Stomach smooth muscle (tissue), 2 donors: Measurements from ENCODE around the gene ARHGAP42.

ENCODE experiments used
- H3K27ac ChIP-seq: one replicate; pipeline ENCODE4 v1.7.0; 2013; ENCODE audit warnings: mild to moderate bottlenecking, low read length, inconsistent platforms
- H3K27me3 ChIP-seq, 2 donors: one replicate each; pipeline ENCODE4 v1.7.0; 2013; ENCODE audit warnings: low read length in 2 of 2; ENCODE audit not compliant: insufficient read depth in 2 of 2, control insufficient read depth in 1 of 2
- H3K36me3 ChIP-seq, 2 donors: one replicate each; pipeline ENCODE4 v1.7.0; 2013; ENCODE audit warnings: low read length in 2 of 2; ENCODE audit not compliant: control insufficient read depth in 2 of 2, insufficient read depth in 2 of 2
- H3K4me1 ChIP-seq: one replicate; pipeline ENCODE4 v1.7.0; 2013; ENCODE audit warnings: low read length; ENCODE audit not compliant: control insufficient read depth, insufficient read depth
- H3K4me3 ChIP-seq, 2 donors: one replicate each; pipeline ENCODE4 v1.7.0; 2013; ENCODE audit warnings: low read length in 2 of 2
- H3K9ac ChIP-seq, 2 donors: one replicate each; pipeline ENCODE4 v1.7.0; 2013; ENCODE audit warnings: low read length in 2 of 2, mild to moderate bottlenecking in 1 of 2
- H3K9me3 ChIP-seq, 2 donors: one replicate each; pipeline ENCODE4 v1.7.0; 2013; ENCODE audit warnings: low read length in 2 of 2; ENCODE audit not compliant: control insufficient read depth in 2 of 2
- donor health status: healthy.
- donor health status: Pancreatic carcinoma.

The ARHGAP42 gene

GRCh38 chr11:100961633-100962032 is 274.5 kb downstream of the ARHGAP42 start:
- Histone ChIP-seq H3K27ac (no peak overlapping the region), H3K4me1 (peaks cover 4% of the 10 kb centered on the region), H3K27me3 (no peaks in the 10 kb centered on the region), H3K36me3 (peaks cover 2 to 3% of the 10 kb centered on the region in 2 donors), H3K9ac (no peak overlapping the region), H3K9me3 (no peaks in the 10 kb centered on the region), H3K4me3 (no peak overlapping the region)

GRCh38 chr11:100963375-100963774 is 276.3 kb downstream of the ARHGAP42 start:
- no peak overlapping the region for H3K27ac ChIP-seq
- H3K4me3 ChIP-seq = no peak overlapping the region
- peaks cover 2 to 3% of the 10 kb centered on the region in 2 donors for H3K36me3 ChIP-seq
- no peak overlapping the region for H3K9ac ChIP-seq
- no peaks in the 10 kb centered on the region for H3K27me3 ChIP-seq
- H3K4me1 ChIP-seq = peaks cover 4% of the 10 kb centered on the region
- H3K9me3 ChIP-seq = no peaks in the 10 kb centered on the region

- H3K9ac ChIP-seq = no peak overlapping the region
- no peaks in the 10 kb centered on the region for H3K27me3 ChIP-seq
- peaks cover 4% of the 10 kb centered on the region for H3K4me1 ChIP-seq
- H3K36me3 ChIP-seq = peaks cover 2 to 5% of the 10 kb centered on the region in 2 donors
- H3K9me3 ChIP-seq = no peaks in the 10 kb centered on the region
- H3K4me3 ChIP-seq = no peak overlapping the region
- H3K27ac ChIP-seq = no peak overlapping the region
Observed at GRCh38 chr11:100964435-100964834, 277.3 kb downstream of the ARHGAP42 start.

- no peaks in the 10 kb centered on the region for H3K27me3 ChIP-seq
- H3K9ac ChIP-seq = no peak overlapping the region
- H3K36me3 ChIP-seq = peaks cover 2 to 5% of the 10 kb centered on the region in 2 donors
- no peaks in the 10 kb centered on the region for H3K4me1 ChIP-seq
- H3K9me3 ChIP-seq = no peaks in the 10 kb centered on the region
- no peak overlapping the region for H3K4me3 ChIP-seq
- H3K27ac ChIP-seq = no peak overlapping the region
Observed at GRCh38 chr11:100965346-100965745, 278.3 kb downstream of the ARHGAP42 start.

DNA sequence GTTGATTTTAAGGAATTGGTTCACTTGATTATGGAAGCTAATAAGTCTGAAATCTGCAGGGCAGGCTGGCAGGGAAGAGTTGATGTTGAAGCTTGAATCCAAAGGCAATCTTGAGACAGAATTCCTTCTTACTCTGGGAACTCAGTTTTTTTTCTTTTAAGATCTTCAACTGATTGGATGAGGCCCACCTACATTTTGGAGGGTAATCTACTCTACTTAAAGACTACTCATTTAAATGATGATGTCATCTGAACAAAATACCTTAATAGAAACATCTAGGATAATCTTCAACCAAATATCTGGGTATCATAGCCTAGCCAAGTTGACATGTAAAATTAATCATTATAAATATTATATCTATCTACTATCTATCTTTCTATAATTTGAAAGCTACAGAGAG is 279.3 kb downstream of the ARHGAP42 start:
- Histone ChIP-seq H3K4me1 (no peaks in the 10 kb centered on the region), H3K9me3 (no peaks in the 10 kb centered on the region), H3K4me3 (no peak overlapping the region), H3K27me3 (no peaks in the 10 kb centered on the region), H3K36me3 (peaks cover 2% of the 10 kb centered on the region in 2 donors), H3K9ac (no peak overlapping the region), H3K27ac (no peak overlapping the region)

DNA sequence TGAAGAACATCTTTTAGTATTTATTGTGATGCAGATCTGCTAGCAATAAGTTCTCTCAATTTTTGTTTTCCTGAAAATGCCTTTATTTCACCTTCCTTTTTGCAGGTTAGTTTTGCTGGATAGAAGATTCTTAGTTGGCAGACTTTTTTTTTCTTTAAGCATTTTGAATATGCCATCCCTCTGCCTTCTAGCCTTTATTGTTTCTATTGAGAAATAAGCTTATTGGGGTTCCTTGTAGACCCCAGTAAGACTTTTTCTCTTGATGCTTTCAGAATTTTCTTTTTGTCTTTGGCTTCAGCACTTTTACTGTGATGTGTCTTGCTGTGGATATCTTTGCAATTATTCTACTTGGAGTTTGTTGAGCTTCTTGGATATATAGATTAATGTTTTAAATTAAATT is 281.9 kb downstream of the ARHGAP42 start:
- no peaks in the 10 kb centered on the region for H3K4me1 ChIP-seq
- H3K27me3 ChIP-seq = no peaks in the 10 kb centered on the region
- no peak overlapping the region for H3K27ac ChIP-seq
- H3K36me3 ChIP-seq = peaks cover 4 to 6% of the 10 kb centered on the region in 2 donors
- H3K9ac ChIP-seq = no peak overlapping the region
- no peak overlapping the region for H3K4me3 ChIP-seq
- H3K9me3 ChIP-seq = no peaks in the 10 kb centered on the region

GRCh38 chr11:100970283-100971164 is 283.4 kb downstream of the ARHGAP42 start:
- no peak overlapping the region for H3K9ac ChIP-seq
- no peak overlapping the region for H3K27ac ChIP-seq
- no peak overlapping the region for H3K4me3 ChIP-seq
- peaks cover 6 to 10% of the 10 kb centered on the region in 2 donors for H3K36me3 ChIP-seq
- H3K9me3 ChIP-seq = no peaks in the 10 kb centered on the region
- H3K4me1 ChIP-seq = no peaks in the 10 kb centered on the region
- no peaks in the 10 kb centered on the region for H3K27me3 ChIP-seq

DNA sequence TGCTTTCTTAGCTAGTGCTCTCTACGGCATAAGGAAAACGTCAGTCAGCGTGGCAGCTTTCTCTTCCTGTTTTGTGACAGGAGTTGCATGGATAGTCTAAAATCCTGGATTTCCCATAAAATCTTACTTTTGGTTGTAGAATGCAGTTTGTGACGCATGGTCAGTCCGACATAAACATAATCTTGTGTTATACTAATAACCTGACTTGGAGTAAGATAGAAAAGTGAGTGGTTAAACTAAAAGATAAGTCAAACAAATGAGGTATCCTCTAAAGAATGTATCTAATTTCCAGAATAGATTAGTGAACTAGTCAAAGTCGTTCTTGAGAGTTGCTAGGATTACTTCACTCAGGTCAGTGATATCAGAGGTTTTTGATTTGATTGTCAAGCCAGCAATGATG is 285.0 kb downstream of the ARHGAP42 start:
- no peaks in the 10 kb centered on the region for H3K9me3 ChIP-seq
- H3K4me1 ChIP-seq = no peaks in the 10 kb centered on the region
- H3K27me3 ChIP-seq = no peaks in the 10 kb centered on the region
- H3K9ac ChIP-seq = no peak overlapping the region
- H3K27ac ChIP-seq = no peak overlapping the region
- no peak overlapping the region for H3K4me3 ChIP-seq
- H3K36me3 ChIP-seq = peaks cover 19 to 26% of the 10 kb centered on the region in 2 donors

DNA sequence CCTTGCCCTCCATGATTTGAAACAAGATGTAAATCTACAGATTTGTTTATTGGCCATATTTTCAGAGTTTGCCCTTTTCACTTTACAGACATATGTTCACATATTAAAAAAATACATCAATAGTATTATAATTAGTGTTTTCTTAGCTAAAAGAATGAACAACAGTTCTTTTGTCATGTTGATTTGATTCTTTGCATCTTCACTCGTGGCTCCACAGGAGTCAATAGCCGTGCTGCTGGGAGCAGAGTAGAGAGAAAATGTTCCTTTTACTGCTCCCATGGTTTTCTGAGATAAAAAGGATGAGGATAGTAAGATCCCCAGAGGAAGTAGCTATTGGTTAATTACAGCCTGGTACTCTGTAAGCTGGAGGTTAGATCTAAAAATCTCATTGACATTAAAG is 291.4 kb downstream of the ARHGAP42 start:
- H3K4me1 ChIP-seq = no peaks in the 10 kb centered on the region
- H3K9ac ChIP-seq = no peak overlapping the region
- H3K4me3 ChIP-seq = no peak overlapping the region
- no peaks in the 10 kb centered on the region for H3K27me3 ChIP-seq
- no peaks in the 10 kb centered on the region for H3K9me3 ChIP-seq
- no peak overlapping the region for H3K27ac ChIP-seq
- H3K36me3 ChIP-seq = peaks cover 25 to 37% of the 10 kb centered on the region in 2 donors

- no peaks in the 10 kb centered on the region for H3K9me3 ChIP-seq
Observed at GRCh38 chr11:100978939-100979338, 291.9 kb downstream of the ARHGAP42 start.

DNA sequence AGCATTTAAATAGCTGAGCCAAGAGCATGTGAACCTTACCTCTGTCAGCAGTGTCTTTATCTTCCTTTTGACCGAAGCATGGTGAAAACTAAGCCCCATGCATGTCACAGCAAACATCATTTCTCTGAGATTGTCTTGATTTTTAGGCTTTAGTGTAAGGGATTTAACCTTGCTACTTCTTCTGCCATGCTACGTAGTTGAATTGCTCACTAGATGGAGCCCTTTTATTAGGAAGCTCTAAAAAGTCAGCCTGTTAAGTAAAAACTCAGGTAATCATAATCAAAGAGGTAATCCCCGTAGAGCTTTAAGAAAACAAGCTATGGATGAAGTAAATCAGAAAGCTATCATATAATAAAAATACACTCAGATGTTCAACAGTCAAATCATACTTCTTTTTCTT is 293.1 kb downstream of the ARHGAP42 start:
- Histone ChIP-seq H3K36me3 (peaks cover 19 to 31% of the 10 kb centered on the region in 2 donors), H3K27me3 (no peaks in the 10 kb centered on the region), H3K9ac (no peak overlapping the region), H3K4me1 (no peaks in the 10 kb centered on the region), H3K4me3 (no peak overlapping the region), H3K27ac (no peak overlapping the region), H3K9me3 (no peaks in the 10 kb centered on the region)

More at GRCh38 chr11:100978939-100979338, 291.9 kb downstream of the ARHGAP42 start:
- no peak overlapping the region for H3K27ac ChIP-seq
- H3K4me1 ChIP-seq = no peaks in the 10 kb centered on the region
- no peaks in the 10 kb centered on the region for H3K27me3 ChIP-seq
- no peak overlapping the region for H3K9ac ChIP-seq
- peaks cover 22 to 36% of the 10 kb centered on the region in 2 donors for H3K36me3 ChIP-seq
- H3K4me3 ChIP-seq = no peak overlapping the region
